CD4-positive, alpha-beta T cell treated with Interleukin-4 for 1 hour (primary cell): ENCODE results near the gene BTBD9.

ENCODE experiments used
- DNase-seq, 2 donors: peaks; one replicate each; pipeline ENCODE4 v3.0.0-alpha.2; 2020 to 2022

Gene BTBD9

DNA sequence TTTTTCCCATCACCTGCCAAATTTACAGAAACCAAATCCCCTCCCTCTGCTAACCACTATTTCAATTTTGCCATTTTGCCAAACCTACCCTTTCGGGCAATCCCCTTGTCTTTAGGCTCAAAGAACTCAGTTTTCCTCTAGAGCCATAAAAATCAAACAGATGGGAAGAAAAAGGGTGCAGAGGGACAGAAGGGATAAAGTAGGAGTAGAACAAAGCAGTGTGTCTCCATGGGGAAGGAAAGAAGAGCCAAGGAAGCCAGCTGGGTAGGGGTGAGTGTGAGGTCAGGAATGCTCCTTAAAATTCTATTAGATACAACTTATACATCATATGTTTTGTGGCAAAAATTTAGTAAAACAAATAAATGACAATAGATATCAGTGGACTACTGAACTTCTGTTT, 316.5 kb downstream of the BTBD9 start:
- DNase-seq = no peak

- no peak for DNase-seq
Observed at GRCh38 chr6:38322138-38322537, 317.6 kb downstream of the BTBD9 start.

- DNase-seq = no peak
Observed at GRCh38 chr6:38320843-38321242, 318.9 kb downstream of the BTBD9 start.

DNA sequence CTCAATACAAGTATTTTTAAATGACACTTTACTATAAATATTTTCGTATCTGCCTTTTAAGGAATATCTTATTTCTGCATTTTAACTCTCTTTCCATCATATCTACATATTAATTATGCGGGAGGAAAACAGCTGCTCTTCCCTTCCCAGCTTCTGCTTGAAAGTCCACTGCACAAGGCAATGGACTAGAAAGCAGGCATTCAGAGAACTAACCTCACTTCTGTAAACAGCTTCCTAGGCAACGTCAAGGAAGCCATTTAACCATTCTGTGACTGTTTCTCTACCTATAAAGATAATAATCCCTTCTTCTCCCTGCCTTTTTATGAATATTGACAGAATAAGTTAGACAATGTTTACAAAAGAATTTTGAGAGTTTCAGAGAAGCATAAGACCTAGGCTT, 319.4 kb downstream of the BTBD9 start:
- DNase-seq = no peak

DNA sequence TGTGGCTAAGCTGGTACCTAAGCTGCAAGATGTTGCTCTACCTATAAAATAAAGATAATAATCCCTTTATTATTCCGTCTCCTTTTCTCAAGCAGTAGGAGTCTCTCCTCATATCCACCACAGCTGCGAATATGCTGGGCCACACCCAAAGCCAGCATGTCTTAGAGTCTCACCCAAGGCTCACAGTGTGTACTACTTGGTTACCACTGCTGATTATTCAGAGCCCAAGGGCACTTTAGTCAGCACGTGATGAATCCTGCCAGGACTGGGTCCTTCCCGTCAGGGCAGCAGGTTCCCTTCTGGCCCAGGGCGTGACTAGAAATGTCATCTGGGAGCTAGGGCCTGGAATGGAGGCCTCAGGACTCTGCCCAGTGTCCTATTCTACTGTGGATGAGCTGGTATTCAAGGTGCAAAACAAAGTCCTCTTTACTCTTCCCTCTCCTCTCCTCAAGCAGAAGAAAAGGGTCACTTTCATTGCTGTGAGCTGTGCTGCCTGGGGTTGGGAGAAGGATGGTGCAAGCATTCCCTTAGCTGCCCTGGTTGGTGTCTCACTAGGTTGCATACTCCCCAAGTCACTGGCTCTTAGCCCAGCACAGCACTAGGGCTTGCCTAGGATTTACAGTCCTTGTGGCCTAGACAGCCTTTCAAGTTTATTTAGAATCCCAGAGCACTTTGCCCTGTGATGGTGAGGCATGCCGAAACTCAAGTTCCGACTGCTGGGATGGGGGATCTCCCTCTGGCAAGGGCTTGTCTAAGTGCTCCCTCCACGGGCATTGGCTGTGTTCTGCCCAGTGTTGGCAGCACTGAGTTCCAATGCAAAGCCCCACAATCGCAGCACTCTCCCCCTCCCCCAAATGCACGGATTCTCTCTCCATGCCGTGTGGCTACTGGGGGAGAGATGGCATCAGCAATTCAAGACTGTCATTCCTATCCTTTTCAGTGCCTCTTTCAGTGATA, 320.2 kb downstream of the BTBD9 start:
- DNase-seq = no peak

- no peak for DNase-seq
Observed at GRCh38 chr6:38316099-38316868, 323.4 kb downstream of the BTBD9 start.

DNA sequence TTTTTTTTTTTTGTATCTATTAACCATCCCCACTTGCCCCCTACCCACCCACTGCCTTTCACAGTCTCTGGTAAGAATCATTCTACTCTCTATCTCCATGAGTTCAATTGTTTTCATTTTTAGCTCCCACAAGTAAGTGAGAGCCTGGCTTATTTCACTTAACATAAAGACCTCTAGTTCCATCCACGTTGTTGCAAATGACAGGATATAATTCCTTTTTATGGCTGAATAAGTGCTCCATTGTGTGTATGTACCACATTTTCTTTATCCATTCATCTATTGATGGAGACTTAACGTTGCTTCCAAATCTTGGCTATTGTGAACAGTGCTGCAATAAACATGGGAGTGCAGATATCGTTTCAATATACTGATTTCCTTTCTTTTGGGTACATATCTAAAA, 328.5 kb downstream of the BTBD9 start:
- no peak for DNase-seq

DNA sequence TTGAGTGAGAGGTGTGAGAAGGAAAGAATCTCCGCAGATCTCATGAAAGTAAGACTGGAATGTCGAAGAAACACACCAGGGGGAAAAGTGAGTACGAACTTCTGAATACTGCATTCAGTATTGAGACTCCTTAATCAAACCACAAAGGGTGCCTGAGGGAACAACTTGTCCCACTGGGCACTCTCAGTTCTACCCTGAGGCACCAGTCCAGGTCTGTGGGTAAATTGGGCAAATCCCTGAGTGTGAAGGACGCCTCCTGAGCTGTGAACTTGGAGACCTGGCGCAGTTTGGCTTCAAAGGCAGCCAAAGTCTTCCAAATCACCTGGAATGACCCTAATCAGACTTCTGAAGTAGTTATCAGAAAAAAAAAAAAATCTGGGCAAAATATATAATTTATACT, 329.7 kb downstream of the BTBD9 start:
- no peak for DNase-seq

DNA sequence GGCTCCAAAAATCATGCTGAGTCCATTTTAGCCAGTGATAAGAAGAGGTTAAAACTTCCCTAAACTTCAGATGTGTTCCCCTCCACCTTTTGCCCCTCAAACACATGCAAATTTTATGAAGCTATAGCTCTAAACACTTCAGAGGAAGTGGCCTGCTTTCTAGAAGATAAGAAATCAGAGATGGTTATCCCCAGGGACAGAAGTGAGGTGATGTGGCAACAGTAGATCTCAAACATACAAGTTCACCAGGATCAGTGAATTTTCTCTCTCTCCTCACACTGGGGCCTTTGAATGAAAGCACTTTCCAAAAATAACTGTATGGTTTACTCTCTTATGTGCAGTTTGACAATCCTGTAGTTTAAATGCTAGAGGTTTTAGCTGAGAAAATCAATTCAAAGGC, 332.0 kb downstream of the BTBD9 start:
- DNase-seq = no peak

GRCh38 chr6:38306931-38307330, 332.8 kb downstream of the BTBD9 start:
- no peak for DNase-seq

GRCh38 chr6:38305995-38306681, 333.6 kb downstream of the BTBD9 start:
- DNase-seq = no peak

GRCh38 chr6:38302838-38303237, 336.9 kb downstream of the BTBD9 start:
- DNase-seq = no peak

- no peak for DNase-seq
Observed at GRCh38 chr6:38302081-38302480, 337.6 kb downstream of the BTBD9 start.

GRCh38 chr6:38290133-38290799, 349.5 kb downstream of the BTBD9 start:
- DNase-seq = no peak

DNA sequence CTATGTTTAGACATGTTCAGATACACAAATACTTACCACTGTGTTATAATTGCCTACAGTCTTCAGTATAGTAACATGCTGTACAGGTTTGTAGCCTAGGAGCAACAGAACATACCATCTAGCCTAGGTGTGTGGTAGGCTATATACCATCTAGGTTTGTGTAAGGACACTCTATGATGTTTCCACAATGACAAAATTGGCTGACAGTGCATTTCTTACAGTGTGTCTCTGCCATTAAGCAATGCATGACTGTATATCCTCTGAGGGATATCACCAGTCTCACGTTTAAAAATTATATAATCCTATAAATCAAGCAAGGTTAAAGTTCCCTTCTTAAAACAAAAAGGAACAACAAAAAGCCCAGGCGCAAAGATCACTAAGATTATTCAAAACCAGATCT, 352.2 kb downstream of the BTBD9 start:
- DNase-seq = no peak

GRCh38 chr6:38284802-38285394, 354.8 kb downstream of the BTBD9 start:
- no peak for DNase-seq

- DNase-seq = no peak
Observed at GRCh38 chr6:38283734-38284362, 355.9 kb downstream of the BTBD9 start.

DNA sequence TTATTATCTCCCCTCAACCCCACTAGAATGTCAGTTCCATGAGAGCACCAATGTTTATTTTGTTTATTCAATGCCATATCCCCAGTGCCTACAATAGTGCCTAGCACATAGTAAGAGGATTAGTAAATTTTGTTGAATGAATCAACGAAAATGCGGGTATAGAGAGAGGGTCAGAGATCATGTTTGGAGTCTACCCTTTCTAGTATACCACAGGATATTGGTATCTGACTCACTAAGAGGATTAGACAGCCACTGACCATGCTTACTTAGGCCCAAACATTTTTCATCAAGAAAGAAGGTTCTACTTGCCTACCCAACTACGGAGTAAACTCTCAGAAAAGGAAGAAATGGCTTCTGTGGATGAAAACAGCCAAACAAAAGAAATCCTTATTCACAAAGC, 356.8 kb downstream of the BTBD9 start:
- no peak for DNase-seq

GRCh38 chr6:38281126-38281525, 358.6 kb downstream of the BTBD9 start:
- no peak for DNase-seq

- no peak for DNase-seq
Observed at GRCh38 chr6:38279963-38280588, 359.7 kb downstream of the BTBD9 start.

DNA sequence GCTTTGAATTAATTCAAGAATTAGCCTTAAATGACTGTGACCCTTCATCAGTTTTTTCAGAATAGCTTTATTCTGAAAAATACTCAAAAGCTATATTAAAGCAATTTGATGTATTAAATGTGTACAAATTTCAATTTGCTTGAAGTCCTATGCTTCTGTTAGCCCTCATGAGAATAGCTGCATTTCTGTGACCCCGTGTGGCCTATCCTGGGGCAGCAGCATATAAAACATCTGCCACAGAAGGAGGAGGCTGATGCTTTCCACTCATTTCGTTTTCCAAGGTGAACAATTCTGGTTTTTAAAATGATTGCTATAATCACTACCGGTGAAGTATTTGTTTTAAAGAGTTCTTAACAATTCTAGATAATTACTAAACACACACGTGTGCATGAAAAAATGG, 360.3 kb downstream of the BTBD9 start:
- no peak for DNase-seq

DNA sequence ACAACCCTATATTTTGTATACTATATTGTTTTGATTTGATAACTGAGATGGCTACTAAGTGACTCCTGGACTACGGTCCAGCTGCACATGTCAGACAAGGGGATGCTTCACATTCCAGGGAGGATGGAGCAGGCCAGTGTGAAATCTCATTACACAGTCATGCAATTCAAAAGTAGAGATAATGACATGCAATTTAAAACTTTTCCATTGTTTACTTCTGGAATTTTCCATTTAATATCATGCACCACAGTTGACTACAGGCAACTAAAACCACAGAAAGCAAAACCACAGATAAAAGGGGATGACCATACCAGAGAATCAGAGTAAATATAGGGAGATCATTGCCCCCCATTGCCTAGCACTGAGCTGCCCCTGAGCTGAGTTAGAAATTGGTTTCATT, 366.4 kb downstream of the BTBD9 start:
- DNase-seq = no peak
